HCT116 (cell line): ENCODE results near the gene EZH1. TPM values are rescaled to one million over a fixed set of nuclear protein-coding genes. Genes with fewer than 3 reads are reported as not detected.

ENCODE experiments used
- ATAC-seq: fragments of 200-7000 bp; cut with Tn5 transposase; 2 replicates; pipeline ENCODE4 v1.9.1; 2020; ENCODE audit warnings: mild to moderate bottlenecking, moderate library complexity
- Bru-seq: library from RNA; stranded (reverse); fragments of 400-500 nt; gene quantifications from one replicate; lab custom pipeline; 2021; lab: Mats Ljungman, UMichigan
- BruChase-seq, 2 experiments: library from RNA; stranded (reverse); fragments of 400-500 nt; gene quantifications; one replicate each; lab custom pipeline; 2021; lab: Mats Ljungman, UMichigan
- BruUV-seq: library from RNA; stranded (reverse); fragments of 400-500 nt; replicated peaks from 2 replicates; lab custom pipeline; 2021; lab: Mats Ljungman, UMichigan
- CTCF ChIA-PET: fragments of 300-600 bp; sonication (Branson Sonifier 250); formaldehyde crosslinking; loops from one replicate; lab custom pipeline; 2021; ENCODE audit warnings: antibody characterized with exemption; lab: Charles Lee
- POLR2A ChIA-PET: fragments of 300-600, 350-600 bp; sonication (Branson Sonifier 250); formaldehyde crosslinking; loops from one replicate; lab custom pipeline; 2021; ENCODE audit warnings: antibody characterized with exemption; lab: Charles Lee
- RAD21 ChIA-PET, 2 experiments: fragments of 300-600 bp; sonication (Branson Sonifier 250); formaldehyde crosslinking; loops; one replicate each; lab custom pipeline; 2023; ENCODE audit warnings: low total read pairs in 2 of 2; ENCODE audit not compliant: uncharacterized antibody in 2 of 2, unreplicated experiment in 2 of 2, low non-redundant PET in 1 of 2; lab: Charles Lee
- DNase-seq: peaks from one replicate; pipeline ENCODE4 v3.0.0-alpha.2; 2010; ENCODE audit warnings: low read depth, low spot score
- H2AFZ ChIP-seq: fragments of 200-600 bp; shearing (Covaris generic), sonication (generic); 2 replicates; pipeline ENCODE4 v1.6.1; 2017; ENCODE audit warnings: low read depth, mixed run types, mixed read lengths, antibody characterized with exemption, low read length; ENCODE audit not compliant: poor library complexity, severe bottlenecking
- H3K27ac ChIP-seq: 2 replicates; pipeline ENCODE4 v1.5.1; 2012; ENCODE audit warnings: low read depth, low read length
- H3K27me3 ChIP-seq: fragments of 200-600 bp; sonication (generic); 2 replicates; pipeline ENCODE4 v1.6.1; 2016; ENCODE audit warnings: mixed run types, low read length, mixed read lengths; ENCODE audit not compliant: insufficient read depth
- H3K36me3 ChIP-seq, 2 experiments: fragments of 200-500 bp in 1 of 2; fragments of 200-600 bp in 1 of 2; sonication (Bioruptor generic) in 1 of 2; sonication (generic) in 1 of 2; 2 replicates each; pipeline versions ENCODE4 v1.5.1 to v1.6.1; 2014 to 2016; ENCODE audit warnings: low read length in 2 of 2, inconsistent platforms in 1 of 2, mixed read lengths in 1 of 2, mixed run types in 1 of 2; ENCODE audit not compliant: insufficient read depth in 2 of 2, control insufficient read depth in 1 of 2
- H3K4me1 ChIP-seq, 2 experiments: fragments of 200-600 bp in 1 of 2; sonication (generic) in 1 of 2; 2 replicates each; pipeline versions ENCODE4 v1.5.1 to v1.6.1; 2012 to 2017; ENCODE audit warnings: low read length in 2 of 2, inconsistent platforms in 1 of 2, mild to moderate bottlenecking in 1 of 2, mixed read lengths in 1 of 2, mixed run types in 1 of 2, moderate library complexity in 1 of 2; ENCODE audit not compliant: insufficient read depth in 2 of 2, control insufficient read depth in 1 of 2
- H3K4me2 ChIP-seq: fragments of 200-600 bp; sonication (generic); 2 replicates; pipeline ENCODE4 v1.6.1; 2017; ENCODE audit warnings: mixed run types, low read length, mixed read lengths
- H3K4me3 ChIP-seq, 2 experiments: fragments of 200-600 bp in 1 of 2; sonication (generic) in 1 of 2; replicated peaks in 1 of 2; 2 replicates each; pipeline ENCODE4 v1.5.1; 2011 to 2016; ENCODE audit warnings: low read length in 2 of 2, control low read depth in 1 of 2, low read depth in 1 of 2, mild to moderate bottlenecking in 1 of 2, mixed read lengths in 1 of 2, mixed run types in 1 of 2
- H3K79me2 ChIP-seq: fragments of 200-600 bp; sonication (generic); 2 replicates; pipeline ENCODE4 v1.6.1; 2017; ENCODE audit warnings: mild to moderate bottlenecking, mixed run types, low read length, moderate library complexity, mixed read lengths; ENCODE audit not compliant: insufficient read depth
- H3K9ac ChIP-seq: fragments of 200-600 bp; sonication (generic); 2 replicates; pipeline ENCODE4 v1.6.1; 2016; ENCODE audit warnings: low read length, mixed read lengths
- H3K9me2 ChIP-seq: fragments of 200-600 bp; sonication (generic), shearing (Covaris generic); 2 replicates; pipeline ENCODE4 v1.6.1; 2017; ENCODE audit warnings: mixed run types, mild to moderate bottlenecking, moderate library complexity; ENCODE audit not compliant: insufficient read depth
- H3K9me3 ChIP-seq, 2 experiments: fragments of 200-500 bp in 1 of 2; fragments of 200-600 bp in 1 of 2; sonication (Bioruptor generic) in 1 of 2; sonication (generic) in 1 of 2; 2 replicates each; pipeline ENCODE4 v1.6.1; 2014 to 2017; ENCODE audit warnings: low read length in 2 of 2, mixed read lengths in 2 of 2, inconsistent platforms in 1 of 2, low read depth in 1 of 2, mild to moderate bottlenecking in 1 of 2, mixed run types in 1 of 2, moderate library complexity in 1 of 2; ENCODE audit not compliant: control insufficient read depth in 1 of 2, insufficient read depth in 1 of 2
- H4K20me1 ChIP-seq: fragments of 200-600 bp; sonication (generic), shearing (Covaris generic); 2 replicates; pipeline ENCODE4 v1.6.1; 2017; ENCODE audit warnings: mixed run types, mild to moderate bottlenecking, moderate library complexity; ENCODE audit not compliant: insufficient read depth
- CBX3 ChIP-seq: IDR thresholded peaks from 2 replicates; pipeline ENCODE4 v1.6.1; 2012; ENCODE audit warnings: low read depth
- CEBPB ChIP-seq: IDR thresholded peaks from 2 replicates; pipeline ENCODE4 v1.6.1; 2012; ENCODE audit warnings: low read depth
- EGR1 ChIP-seq: IDR thresholded peaks from 2 replicates; pipeline ENCODE4 v1.6.1; 2012; ENCODE audit warnings: low read depth
- ELF1 ChIP-seq: IDR thresholded peaks from 2 replicates; pipeline ENCODE4 v1.6.1; 2012; ENCODE audit warnings: low read depth, borderline replicate concordance
- EZH2 ChIP-seq: fragments of 200-600 bp; sonication (generic); IDR thresholded peaks from 2 replicates; pipeline ENCODE4 v1.6.1; 2017; ENCODE audit warnings: antibody characterized with exemption, mixed run types
- EZH2phosphoT487 ChIP-seq: fragments of 200-600 bp; IDR thresholded peaks from 2 replicates; pipeline ENCODE4 v1.6.1; 2018; ENCODE audit warnings: antibody characterized with exemption, borderline replicate concordance
- JUND ChIP-seq: IDR thresholded peaks from 2 replicates; pipeline ENCODE4 v1.6.1; 2012
- POLR2A ChIP-seq: IDR thresholded peaks from 2 replicates; pipeline ENCODE4 v1.7.0; 2011; ENCODE audit warnings: borderline replicate concordance; ENCODE audit not compliant: insufficient read depth, insufficient read length; ENCODE audit errors: extremely low read depth
- POLR2AphosphoS5 ChIP-seq: IDR thresholded peaks from 2 replicates; pipeline ENCODE4 v1.6.1; 2011; ENCODE audit warnings: mild to moderate bottlenecking, low read depth, low read length, moderate library complexity
- RAD21 ChIP-seq: IDR thresholded peaks from 2 replicates; pipeline ENCODE4 v1.6.1; 2012; ENCODE audit warnings: low read depth, mild to moderate bottlenecking
- SIN3A ChIP-seq: IDR thresholded peaks from 2 replicates; pipeline ENCODE4 v1.6.1; 2012; ENCODE audit warnings: low read depth
- SP1 ChIP-seq: IDR thresholded peaks from 2 replicates; pipeline ENCODE4 v1.6.1; 2012; ENCODE audit warnings: low read depth
- SRF ChIP-seq: IDR thresholded peaks from 2 replicates; pipeline ENCODE4 v1.6.1; 2012; ENCODE audit warnings: low read depth
- TCF7L2 ChIP-seq: IDR thresholded peaks from 2 replicates; pipeline ENCODE4 v1.7.0; 2011; ENCODE audit warnings: borderline replicate concordance, inconsistent platforms; ENCODE audit not compliant: insufficient read depth, insufficient read length; ENCODE audit errors: extremely low read depth
- YY1 ChIP-seq: IDR thresholded peaks from 2 replicates; pipeline ENCODE4 v1.6.1; 2011; ENCODE audit warnings: low read length, low read depth, moderate library complexity, mild to moderate bottlenecking; ENCODE audit not compliant: insufficient replicate concordance; ENCODE audit errors: extremely low read depth
- ZFX ChIP-seq: fragments of 450-650 bp; IDR thresholded peaks from 2 replicates; pipeline ENCODE4 v1.6.1; 2017
- ZNF274 ChIP-seq: fragments of 200-500 bp; sonication (Bioruptor generic); IDR thresholded peaks from 2 replicates; pipeline ENCODE4 v1.6.1; 2014; ENCODE audit warnings: mild to moderate bottlenecking, low read depth, low read length, inconsistent platforms
- intact Hi-C: fragments of 100-400 bp; cut with micrococcal nuclease; formaldehyde crosslinking; loops from 2 replicates; pipeline ENCODE4 v1.10.0; 2022
- long read RNA-seq: library from polyadenylated mRNA; unstranded; transcript quantifications from one replicate; pipeline ENCODE4 v2.0.0, GENCODE V29; 2021; ENCODE audit not compliant: unreplicated experiment
- polyA plus RNA-seq: library from polyadenylated mRNA; unstranded; fragments of >200 nt; gene quantifications from 2 replicates; pipeline ENCODE4 v1.2.1, GENCODE V29; 2012; ENCODE audit warnings: missing spikeins
- total RNA-seq: library from RNA; stranded (reverse); gene quantifications from one replicate; pipeline ENCODE4 v1.2.1, GENCODE V29; 2021; ENCODE audit not compliant: unreplicated experiment
- TF ChIP-seq, protein P1 (sequence below), 3 experiments: fragments of 200-600 bp in 1 of 3; sonication (generic) in 1 of 3; IDR thresholded peaks in 2 of 3; conservative IDR thresholded peaks in 1 of 3; 2 replicates each; pipeline ENCODE4 v1.5.1; 2012 to 2017; ENCODE audit warnings: low read depth in 2 of 3, low read length in 2 of 3, antibody characterized with exemption in 1 of 3, borderline replicate concordance in 1 of 3, control low read depth in 1 of 3, mild to moderate bottlenecking in 1 of 3, mixed read lengths in 1 of 3, mixed run types in 1 of 3, moderate library complexity in 1 of 3; ENCODE audit not compliant: insufficient read depth in 1 of 3
- TF ChIP-seq, protein P2 (sequence below): IDR thresholded peaks from 2 replicates; pipeline ENCODE4 v1.6.1; 2012

EZH1 gene
- total RNA-seq (29.3 TPM), Bru-seq, nascent RNA (percentile 67 among the genes with signal in this experiment), BruChase-seq, experiment 1, labeled RNA remaining after a 6-hour chase (percentile 68 among the genes with signal in this experiment), BruChase-seq, experiment 2, labeled RNA remaining after a 2-hour chase (percentile 71 among the genes with signal in this experiment)
- polyA plus RNA-seq: 20.0 and 20.1 TPM in 2 replicates
- long read RNA-seq, partial matches to known transcripts: 5 of 18 reads
- long read RNA-seq, other reads (novel, unspliced or antisense): 11 of 18 reads

DNA sequence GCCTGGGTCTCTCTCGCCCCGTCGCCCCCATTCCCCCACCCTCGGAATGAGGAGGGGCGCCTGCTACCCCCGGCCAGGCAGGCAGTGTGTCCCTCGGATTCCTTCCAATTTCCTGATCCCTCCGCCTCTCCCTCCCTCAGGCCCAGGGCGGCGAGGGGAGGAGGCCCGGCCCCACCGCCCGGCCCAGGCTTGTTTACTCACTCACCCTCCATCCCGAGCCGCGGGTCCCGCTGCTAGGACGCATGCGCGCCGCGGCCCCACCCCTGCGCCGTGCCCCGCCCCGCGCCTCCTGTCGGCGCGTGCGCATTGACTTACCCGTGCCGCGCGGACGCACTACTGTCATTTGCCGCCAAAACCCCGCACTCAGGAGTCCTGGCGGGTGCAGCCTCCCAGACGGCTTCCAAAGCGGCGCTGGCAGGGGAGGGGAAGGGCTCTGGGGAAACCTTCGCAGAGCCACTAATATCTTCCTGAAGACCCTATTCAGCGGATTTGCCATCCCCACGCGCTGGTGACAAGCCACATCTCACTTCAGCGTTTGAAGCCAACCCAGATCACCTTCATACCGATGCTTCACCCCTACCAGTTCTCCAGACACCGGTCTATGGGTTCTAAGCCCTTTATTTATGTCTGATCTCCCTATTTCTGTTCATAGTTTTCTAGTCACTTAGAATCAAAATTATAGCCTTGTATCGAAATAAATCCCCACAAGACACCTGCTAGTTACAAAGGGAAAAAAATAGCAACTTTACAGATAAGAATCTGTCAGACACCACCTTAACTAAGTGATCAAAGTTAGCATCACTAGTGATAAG is at the start of gene EZH1:
Gene EZH1 (minus strand): TSS at position 235 of the 812 bp plus-strand sequence. CDS start 16,099 bp downstream, outside the sequence.
- BruUV-seq: no TSS peak
- no peaks in the 10 kb centered on the region for H4K20me1 ChIP-seq
- H3K4me2 ChIP-seq: peak within 1 kb of the TSS; percentile 85
- ChIA-PET POLR2A (no interaction called here), RAD21 (no interaction called here), CTCF (no interaction called here)
- peak within 1 kb of the TSS; percentile 29 for H2AFZ ChIP-seq
- peak within 1 kb of the TSS; percentile 73 to 74 for H3K4me3 ChIP-seq
- H3K9me2 ChIP-seq: no peaks in the 10 kb centered on the region
- H3K9ac ChIP-seq: peak within 1 kb of the TSS; percentile 66
- DNase-seq (peak; percentile 76), ATAC-seq (peak; percentile 92)
- peak within 1 kb of the TSS; percentile 69 for H3K27ac ChIP-seq
- H3K9me3 ChIP-seq: no peaks in the 10 kb centered on the region
- intact Hi-C loops: no loop called here
- no peaks in the 10 kb centered on the region for H3K27me3 ChIP-seq
- peak; percentile 61; the same call in 1 of the 2 replicates for TF ChIP-seq ZFX
- no peak for TF ChIP-seq ZNF274
- peak; percentile 56 for TF ChIP-seq POLR2A
- no peak for TF ChIP-seq EGR1
- TF ChIP-seq CBX3: peak; percentile 95
- TF ChIP-seq JUND: no peak
- TF ChIP-seq TCF7L2: no peak
- TF ChIP-seq YY1: no peak
- no peak for TF ChIP-seq CEBPB
- TF ChIP-seq ELF1: no peak
- TF ChIP-seq, protein P1, sequence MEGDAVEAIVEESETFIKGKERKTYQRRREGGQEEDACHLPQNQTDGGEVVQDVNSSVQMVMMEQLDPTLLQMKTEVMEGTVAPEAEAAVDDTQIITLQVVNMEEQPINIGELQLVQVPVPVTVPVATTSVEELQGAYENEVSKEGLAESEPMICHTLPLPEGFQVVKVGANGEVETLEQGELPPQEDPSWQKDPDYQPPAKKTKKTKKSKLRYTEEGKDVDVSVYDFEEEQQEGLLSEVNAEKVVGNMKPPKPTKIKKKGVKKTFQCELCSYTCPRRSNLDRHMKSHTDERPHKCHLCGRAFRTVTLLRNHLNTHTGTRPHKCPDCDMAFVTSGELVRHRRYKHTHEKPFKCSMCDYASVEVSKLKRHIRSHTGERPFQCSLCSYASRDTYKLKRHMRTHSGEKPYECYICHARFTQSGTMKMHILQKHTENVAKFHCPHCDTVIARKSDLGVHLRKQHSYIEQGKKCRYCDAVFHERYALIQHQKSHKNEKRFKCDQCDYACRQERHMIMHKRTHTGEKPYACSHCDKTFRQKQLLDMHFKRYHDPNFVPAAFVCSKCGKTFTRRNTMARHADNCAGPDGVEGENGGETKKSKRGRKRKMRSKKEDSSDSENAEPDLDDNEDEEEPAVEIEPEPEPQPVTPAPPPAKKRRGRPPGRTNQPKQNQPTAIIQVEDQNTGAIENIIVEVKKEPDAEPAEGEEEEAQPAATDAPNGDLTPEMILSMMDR (IDR thresholded peaks at IDR 0.05 in 2 of 3, conservative IDR thresholded peaks at IDR 0.05 in 1 of 3; ENCODE audit: borderline replicate concordance in 1 of 3, insufficient read depth in 1 of 3, low read depth in 2 of 3, low read length in 2 of 3): no peak
- no peak for TF ChIP-seq RAD21
- TF ChIP-seq EZH2: no peak
- TF ChIP-seq, protein P2, sequence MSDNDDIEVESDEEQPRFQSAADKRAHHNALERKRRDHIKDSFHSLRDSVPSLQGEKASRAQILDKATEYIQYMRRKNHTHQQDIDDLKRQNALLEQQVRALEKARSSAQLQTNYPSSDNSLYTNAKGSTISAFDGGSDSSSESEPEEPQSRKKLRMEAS: peak; percentile 99
- TF ChIP-seq SIN3A: no peak; the same call in 1 of the 2 replicates
- no peak for TF ChIP-seq EZH2phosphoT487
- TF ChIP-seq SRF: no peak
- TF ChIP-seq SP1: no peak
- peak; percentile 51 for TF ChIP-seq POLR2AphosphoS5
- TF ChIP-seq, all 23 proteins: peak for 5
- Histone ChIP-seq H3K4me1 (peaks cover 7 to 14% of the 10 kb centered on the region in 2 experiments), H3K36me3 (no peaks in the 10 kb centered on the region), H3K79me2 (peaks cover 23% of the 10 kb centered on the region)
